GM21737 (cell line): ENCODE measurements around the gene SEZ6.

Experiments
- ATAC-seq: cut with Tn5 transposase; IDR thresholded peaks from one replicate; pipeline ENCODE4 v1.9.1; 2021; ENCODE audit warnings: mild to moderate bottlenecking, moderate library complexity; ENCODE audit not compliant: unreplicated experiment

SEZ6 gene

DNA sequence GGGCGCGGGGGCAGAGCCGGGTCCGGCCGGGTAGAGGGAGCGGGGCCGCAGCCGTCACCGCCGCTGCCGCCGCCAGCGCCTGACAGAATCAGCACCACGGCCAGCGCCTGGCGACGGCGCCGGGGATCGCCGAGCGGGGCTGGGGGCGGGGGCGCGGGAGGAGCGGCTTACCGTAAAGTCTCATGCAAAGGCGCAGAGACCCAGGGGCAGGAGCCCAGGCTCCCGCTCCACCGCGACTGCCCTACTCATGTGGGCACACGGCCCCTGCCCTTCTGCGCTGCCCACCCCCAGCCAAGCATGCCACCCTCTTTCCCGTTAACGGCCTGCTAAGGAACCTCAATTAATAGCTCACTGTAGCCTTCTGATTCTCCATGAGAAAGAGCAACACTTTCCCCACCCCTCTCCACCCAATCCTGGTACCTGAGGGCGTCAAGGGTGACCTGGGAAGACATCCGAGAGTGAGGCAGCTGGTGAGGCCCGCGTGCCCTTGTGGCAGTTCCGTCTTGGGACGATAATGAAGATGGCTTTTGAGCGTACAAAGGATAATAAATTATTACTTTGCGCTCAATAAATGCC lies at the start of gene SEZ6:
TSS of gene SEZ6 (minus strand) at position 98 of the 576 bp plus-strand sequence. CDS start 164 bp downstream, outside the sequence.
- no peak for ATAC-seq

DNA sequence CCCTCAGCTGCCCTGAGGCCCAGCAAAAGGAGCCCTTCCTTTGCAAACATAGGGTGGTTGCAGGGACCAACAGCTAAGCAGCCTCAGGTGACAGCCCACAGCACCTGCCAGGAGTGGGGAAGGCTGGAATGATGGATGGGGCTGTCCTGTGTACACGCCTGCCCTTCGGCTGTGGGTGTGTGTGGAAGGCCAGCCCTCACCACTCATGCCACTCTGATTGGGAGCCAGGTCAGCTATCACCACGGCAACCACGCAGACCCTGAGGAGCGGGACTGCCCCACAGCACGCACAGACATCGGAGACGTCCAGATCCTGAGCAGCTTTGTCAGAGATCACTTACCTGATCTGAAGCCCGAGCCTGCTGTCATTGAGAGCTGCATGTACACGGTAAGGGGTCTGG lies 49.0 kb upstream of the SEZ6 start:
- ATAC-seq = no peak

- ATAC-seq = no peak
Measured at GRCh38 chr17:29051731-29052130, 45.9 kb upstream of the SEZ6 start.

DNA sequence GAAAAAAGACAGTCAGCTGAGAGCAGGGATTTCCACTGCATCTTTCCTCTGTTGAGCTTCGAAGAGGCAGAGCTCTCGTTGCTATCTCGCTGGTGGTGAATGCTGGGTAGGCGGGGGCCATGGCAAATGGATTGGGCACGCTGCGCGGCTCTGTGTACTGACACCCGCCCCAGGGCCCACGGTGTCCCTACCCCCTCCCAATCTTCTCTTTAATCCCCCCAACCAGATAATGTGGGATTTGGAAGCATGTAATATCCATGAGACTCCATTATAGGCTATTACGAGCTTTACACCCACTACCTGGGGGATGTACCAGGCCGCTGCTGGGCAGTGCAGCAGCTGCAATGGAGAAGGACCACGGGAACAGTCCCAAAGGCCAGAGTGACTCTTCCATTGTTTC lies 45.4 kb upstream of the SEZ6 start:
- ATAC-seq = no peak

DNA sequence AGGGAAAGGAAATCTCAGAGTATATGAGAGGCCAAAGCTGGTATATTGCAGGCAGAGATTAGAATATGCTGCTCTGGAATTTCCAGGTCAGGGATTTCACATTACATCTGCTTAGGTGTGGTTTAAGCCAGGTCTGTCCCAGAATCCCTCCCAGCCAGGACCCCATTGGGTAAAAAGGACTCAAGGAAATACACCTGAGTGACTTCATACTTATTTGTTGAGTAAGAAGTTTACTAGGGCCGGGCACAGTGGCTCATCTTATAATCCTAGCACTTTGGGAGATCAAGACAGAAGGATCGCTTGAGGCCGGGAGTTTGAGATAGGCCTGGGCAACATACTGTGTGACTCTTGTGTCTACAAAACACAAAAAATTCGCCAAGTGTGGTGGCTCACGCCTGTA lies 44.3 kb upstream of the SEZ6 start:
- no peak for ATAC-seq

DNA sequence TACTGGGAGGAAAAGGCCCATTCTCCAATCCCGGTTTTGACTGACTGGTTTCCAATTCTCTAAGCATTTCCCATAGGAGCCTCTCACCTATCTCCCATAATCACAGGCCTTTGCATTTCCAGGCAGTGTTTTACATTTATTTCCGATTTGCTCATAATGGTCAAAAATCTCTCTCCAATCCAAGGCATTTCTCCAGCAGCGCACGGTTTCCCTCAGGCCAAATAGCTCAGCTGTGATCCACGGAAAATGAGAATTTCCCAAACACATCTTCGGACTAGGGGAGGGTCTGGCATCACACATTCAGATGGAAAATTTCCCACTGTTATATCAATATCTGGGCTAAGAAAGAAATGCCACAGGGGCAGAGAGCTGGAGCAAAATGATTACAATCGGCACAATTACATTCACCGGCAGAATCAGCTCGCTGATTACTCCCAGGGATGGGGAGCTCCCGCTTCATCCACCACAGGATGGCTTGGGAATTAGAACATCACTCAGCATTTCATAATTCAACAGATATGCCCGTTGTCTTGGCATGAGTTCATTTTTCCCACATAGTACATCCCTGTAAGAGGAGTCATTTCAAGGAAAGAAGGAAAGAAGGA lies 43.8 kb upstream of the SEZ6 start:
- no peak for ATAC-seq

DNA sequence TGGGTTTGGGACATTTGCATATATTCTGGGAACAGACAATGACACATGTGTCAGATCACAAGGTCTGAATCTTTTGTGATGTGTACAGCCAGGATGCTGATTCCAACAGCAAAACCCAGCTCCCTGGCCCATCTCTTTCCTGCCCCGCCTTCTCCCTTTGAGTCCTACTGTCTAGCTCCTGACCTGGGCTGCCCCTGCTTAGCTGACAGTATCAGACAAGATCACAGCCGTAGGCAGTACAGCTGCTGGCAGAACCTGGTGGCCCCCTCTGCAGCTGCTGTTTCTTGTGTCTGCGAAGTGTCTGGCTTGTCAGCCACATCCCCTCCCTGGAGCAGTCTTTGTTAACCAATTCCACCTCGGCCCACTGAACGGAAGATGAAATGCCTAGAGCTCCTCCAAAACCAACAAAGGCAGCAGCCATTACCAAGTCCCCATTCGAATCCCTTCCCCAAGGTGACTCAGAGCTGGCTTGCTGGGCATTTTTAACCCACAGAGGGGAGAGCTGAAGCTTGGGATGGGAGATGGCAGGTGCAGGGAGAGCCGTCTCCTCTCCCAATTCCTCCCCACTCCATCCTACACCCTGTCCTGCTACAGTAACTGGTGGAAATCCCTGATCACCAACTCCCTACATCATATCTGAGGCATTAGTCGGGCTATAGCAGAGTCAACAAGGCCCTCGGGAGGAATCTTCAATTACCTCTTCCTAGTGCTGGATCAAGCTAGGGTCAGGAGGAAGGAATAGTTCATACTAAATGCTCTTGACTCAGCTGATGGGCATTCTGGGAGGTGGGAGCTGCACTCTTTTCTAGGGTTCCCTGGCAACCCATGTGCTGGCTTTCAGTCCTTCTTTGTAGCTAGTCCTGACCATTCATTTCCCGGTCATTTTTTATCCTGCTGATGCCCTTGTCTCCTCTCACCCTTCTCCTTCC lies 42.9 kb upstream of the SEZ6 start:
- no peak for ATAC-seq

DNA sequence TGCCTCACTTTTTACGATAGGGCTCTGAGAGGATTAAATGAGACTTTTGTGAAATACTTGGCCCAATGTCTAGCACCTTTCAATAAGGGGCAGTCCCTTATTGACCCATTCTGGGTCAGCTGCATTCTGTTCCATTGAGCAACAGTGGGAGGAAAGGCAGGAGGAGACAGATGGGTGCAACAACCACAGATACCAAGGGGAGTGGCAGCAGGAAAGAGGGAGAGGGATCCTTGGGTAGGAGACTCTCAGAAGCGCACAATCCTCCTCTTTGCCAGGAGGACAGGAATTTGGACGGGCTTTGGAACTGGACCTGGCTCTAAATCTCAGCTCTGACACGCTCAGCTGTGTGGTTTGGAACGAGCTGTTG lies 40.6 kb upstream of the SEZ6 start:
- ATAC-seq = no peak

DNA sequence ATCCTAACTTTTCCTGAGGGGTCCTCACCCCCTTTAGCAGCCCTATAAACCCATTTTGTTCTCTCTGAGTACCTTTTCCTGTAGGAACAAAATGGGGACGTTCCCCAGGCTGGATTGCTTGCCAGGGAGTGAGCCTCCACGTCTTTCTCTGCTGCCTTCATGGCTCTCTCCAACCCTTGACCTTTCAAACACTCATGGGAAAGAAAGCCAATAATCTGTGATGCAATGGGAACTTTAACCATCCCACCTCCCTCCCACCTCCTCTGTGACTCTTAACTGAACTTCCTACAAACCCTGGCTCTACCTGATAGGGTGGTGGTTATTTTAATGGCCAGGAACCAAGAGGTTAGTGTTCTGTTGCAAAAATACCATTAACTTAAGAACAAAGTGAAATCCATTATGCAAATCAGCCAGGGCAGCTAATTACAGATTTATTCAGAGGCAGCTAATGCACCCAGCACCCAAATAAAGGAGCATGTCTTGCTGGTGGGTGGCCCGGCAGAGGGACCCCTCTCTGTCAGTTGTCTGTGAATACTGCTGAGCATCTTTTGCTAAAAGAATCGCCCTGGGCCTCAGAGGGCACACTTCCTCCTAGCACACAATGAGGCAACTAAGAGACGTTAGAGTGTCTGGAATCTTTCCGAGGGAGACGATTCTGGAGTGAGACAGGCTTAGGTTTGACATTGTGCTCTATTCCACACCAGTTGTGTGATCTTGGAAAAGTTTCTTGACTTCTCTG lies 40.1 kb upstream of the SEZ6 start:
- ATAC-seq = no peak

- ATAC-seq = no peak
Measured at GRCh38 chr17:29045026-29045425, 39.2 kb upstream of the SEZ6 start.

- ATAC-seq = no peak
Measured at GRCh38 chr17:29043539-29044145, 37.8 kb upstream of the SEZ6 start.

GRCh38 chr17:29042679-29043538 lies 37.1 kb upstream of the SEZ6 start, which contains the start of gene PIPOX:
Gene PIPOX, plus strand, starts transcription at chr17:29043141. Its CDS starts 85 bp downstream, at chr17:29043226.
- no peak for ATAC-seq

- ATAC-seq = no peak
Measured at GRCh38 chr17:29042026-29042678, 36.3 kb upstream of the SEZ6 start.

- ATAC-seq = no peak
Measured at GRCh38 chr17:29041571-29041970, 35.7 kb upstream of the SEZ6 start.

- no peak for ATAC-seq
Measured at GRCh38 chr17:29041091-29041490, 35.3 kb upstream of the SEZ6 start.

DNA sequence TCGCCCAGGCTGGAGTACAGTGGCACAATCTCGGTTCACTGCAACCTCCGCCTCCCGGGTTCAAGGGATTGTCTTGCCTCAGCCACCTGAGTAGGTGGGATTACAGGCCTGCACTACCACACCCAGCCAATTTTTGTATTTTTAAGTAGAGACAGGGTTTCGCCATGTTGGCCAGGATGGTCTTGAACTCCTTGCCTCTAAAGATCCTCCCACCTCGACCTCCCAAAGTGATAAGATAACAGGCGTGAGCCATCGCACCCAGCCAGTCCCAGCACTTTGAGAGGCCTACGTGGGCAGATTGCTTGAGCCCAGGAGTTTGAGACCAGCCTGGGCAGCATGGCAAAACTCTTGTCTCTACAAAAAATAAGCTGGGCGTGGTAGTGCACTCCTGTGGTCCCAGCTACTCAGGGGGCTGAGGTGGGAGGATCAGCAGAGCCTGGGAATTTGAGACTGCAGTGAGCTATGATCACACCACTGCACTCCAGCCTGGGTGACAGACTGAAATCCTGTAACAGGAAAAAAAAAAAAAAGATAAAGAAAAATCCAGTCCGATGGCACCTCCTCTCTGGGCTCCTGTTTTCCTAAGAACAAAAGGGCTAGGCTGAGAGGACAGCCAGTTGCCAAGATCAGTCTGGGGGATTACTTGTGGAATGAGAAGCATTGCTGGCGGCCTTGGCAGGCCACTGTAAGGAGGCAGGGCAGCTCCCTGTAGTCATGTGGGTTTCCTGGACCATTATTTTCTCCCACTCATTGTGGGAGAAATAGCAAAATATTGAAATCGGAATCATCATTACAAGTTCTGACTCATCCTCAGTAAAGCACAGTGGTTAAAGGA lies 34.1 kb upstream of the SEZ6 start:
- no peak for ATAC-seq

DNA sequence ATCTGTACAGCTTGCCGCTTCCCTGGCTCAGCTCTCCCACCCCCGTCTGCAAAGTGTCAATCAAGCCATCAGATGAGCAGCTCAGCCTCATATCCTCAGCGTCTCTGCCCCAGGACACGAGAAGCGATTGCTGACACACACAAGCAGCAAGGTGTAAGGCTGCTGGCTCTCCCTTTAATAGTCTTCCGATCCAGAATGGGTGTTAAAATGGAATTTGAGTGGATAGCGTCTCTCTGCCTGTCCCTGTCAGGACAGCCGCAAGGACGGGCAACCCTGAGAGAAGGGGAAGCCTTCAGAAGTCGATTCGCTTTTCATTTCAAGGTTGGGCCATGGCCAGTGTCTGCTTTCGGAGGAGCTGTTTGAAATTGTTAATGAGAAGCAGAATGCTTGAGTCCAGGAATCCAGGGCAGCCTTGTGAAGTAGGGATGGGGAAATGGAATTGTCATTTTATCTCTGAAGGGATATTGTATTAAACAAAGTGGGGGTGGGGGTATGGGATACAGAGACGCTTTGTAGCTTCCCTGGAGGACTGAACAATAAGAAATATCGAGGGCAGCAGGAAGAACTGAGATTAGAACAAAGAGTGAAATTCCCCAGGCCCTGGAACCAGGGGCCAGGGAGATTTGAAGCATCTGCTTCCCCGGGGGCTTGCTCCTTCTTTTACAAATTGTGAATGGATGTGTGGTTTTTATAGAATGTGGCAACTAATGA lies 32.4 kb upstream of the SEZ6 start:
- ATAC-seq = no peak

GRCh38 chr17:29037739-29038084 lies 31.9 kb upstream of the SEZ6 start:
- ATAC-seq = no peak
